ENCODE measurements around the gene CYB5R4.

Gene CYB5R4

DNA sequence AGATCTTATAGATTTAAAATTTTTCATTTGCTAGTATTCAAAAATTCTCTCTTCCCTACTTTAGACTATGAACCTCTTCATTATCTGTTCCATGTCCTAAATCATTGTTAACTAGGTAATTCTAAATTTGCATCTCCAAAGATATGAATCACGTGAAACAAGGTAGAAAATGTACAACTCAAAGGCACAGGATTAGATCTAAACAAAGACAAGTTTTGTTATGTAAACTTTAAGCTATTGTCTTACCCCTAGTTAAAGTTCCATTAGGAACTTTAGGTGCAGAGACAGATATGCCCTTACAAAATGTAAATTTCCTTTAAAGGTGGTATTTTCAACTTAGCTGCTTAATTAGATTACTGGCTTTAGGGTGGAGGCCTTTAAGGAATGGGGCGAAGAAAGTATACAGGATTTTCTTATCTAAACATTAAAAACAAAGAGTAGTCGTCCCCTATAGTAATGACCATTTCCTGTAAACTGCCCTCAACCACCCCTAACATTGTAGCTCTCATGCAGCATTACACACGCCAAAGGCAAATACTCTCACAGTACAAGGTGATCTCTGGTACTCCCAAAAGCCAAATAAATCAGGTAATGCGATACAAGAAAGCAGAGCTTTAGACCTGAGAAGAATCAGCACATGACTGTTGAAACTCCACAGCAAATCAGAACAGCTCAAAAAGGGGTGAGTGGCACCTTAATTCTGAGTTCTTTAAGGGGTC is 116.7 kb downstream of the CYB5R4 start:
- TF ChIP-seq, protein P1, sequence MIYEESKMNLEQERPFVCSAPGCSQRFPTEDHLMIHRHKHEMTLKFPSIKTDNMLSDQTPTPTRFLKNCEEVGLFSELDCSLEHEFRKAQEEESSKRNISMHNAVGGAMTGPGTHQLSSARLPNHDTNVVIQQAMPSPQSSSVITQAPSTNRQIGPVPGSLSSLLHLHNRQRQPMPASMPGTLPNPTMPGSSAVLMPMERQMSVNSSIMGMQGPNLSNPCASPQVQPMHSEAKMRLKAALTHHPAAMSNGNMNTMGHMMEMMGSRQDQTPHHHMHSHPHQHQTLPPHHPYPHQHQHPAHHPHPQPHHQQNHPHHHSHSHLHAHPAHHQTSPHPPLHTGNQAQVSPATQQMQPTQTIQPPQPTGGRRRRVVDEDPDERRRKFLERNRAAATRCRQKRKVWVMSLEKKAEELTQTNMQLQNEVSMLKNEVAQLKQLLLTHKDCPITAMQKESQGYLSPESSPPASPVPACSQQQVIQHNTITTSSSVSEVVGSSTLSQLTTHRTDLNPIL (CRISPR knock-in tag; IDR thresholded peaks at IDR 0.05; ENCODE audit: low read depth) = no peak
- TF ChIP-seq ISL1 (CRISPR knock-in tag; IDR thresholded peaks at IDR 0.05) = no peak
- no peak for TF ChIP-seq TCF4 (CRISPR knock-in tag; IDR thresholded peaks at IDR 0.05; ENCODE audit: borderline replicate concordance)
- TF ChIP-seq, protein P2, sequence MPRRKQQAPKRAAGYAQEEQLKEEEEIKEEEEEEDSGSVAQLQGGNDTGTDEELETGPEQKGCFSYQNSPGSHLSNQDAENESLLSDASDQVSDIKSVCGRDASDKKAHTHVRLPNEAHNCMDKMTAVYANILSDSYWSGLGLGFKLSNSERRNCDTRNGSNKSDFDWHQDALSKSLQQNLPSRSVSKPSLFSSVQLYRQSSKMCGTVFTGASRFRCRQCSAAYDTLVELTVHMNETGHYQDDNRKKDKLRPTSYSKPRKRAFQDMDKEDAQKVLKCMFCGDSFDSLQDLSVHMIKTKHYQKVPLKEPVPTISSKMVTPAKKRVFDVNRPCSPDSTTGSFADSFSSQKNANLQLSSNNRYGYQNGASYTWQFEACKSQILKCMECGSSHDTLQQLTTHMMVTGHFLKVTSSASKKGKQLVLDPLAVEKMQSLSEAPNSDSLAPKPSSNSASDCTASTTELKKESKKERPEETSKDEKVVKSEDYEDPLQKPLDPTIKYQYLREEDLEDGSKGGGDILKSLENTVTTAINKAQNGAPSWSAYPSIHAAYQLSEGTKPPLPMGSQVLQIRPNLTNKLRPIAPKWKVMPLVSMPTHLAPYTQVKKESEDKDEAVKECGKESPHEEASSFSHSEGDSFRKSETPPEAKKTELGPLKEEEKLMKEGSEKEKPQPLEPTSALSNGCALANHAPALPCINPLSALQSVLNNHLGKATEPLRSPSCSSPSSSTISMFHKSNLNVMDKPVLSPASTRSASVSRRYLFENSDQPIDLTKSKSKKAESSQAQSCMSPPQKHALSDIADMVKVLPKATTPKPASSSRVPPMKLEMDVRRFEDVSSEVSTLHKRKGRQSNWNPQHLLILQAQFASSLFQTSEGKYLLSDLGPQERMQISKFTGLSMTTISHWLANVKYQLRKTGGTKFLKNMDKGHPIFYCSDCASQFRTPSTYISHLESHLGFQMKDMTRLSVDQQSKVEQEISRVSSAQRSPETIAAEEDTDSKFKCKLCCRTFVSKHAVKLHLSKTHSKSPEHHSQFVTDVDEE (CRISPR knock-in tag; IDR thresholded peaks at IDR 0.05) = no peak
- no peak for TF ChIP-seq SNAI2 (CRISPR knock-in tag; IDR thresholded peaks at IDR 0.05)
- TF ChIP-seq POU6F1 (CRISPR knock-in tag; IDR thresholded peaks at IDR 0.05; ENCODE audit: borderline replicate concordance, low read depth) = no peak
- TF ChIP-seq GLIS3 (CRISPR knock-in tag; IDR thresholded peaks at IDR 0.05) = no peak
- no peak for TF ChIP-seq RARB (CRISPR knock-in tag; IDR thresholded peaks at IDR 0.05)
- ATAC-seq = no peak

DNA sequence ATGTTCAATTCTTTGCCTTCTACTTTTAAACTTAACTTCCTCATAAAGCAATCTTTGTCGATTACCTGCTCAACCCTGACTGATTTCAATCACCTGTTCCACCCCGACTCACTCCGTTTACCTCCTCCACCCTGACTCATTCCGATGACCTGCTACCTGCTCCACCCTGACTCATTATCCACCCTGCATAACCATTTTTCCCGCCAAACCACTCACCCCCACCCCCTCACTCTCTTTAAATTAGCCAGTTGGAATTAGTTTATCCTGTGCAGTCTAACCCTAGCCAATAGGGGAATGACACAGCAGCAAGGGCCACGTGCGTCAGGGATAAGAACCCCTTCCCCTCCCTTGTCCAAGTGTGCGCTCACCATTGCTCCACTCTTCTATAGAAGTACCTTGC is 117.4 kb downstream of the CYB5R4 start:
- no peak for ATAC-seq
- TF ChIP-seq TCF4 (CRISPR knock-in tag; IDR thresholded peaks at IDR 0.05; ENCODE audit: borderline replicate concordance) (no peak), CSRNP3 (CRISPR knock-in tag; IDR thresholded peaks at IDR 0.05) (no peak), ZNF8 (CRISPR knock-in tag; IDR thresholded peaks at IDR 0.05) (no peak), RARB (CRISPR knock-in tag; IDR thresholded peaks at IDR 0.05) (no peak)

DNA sequence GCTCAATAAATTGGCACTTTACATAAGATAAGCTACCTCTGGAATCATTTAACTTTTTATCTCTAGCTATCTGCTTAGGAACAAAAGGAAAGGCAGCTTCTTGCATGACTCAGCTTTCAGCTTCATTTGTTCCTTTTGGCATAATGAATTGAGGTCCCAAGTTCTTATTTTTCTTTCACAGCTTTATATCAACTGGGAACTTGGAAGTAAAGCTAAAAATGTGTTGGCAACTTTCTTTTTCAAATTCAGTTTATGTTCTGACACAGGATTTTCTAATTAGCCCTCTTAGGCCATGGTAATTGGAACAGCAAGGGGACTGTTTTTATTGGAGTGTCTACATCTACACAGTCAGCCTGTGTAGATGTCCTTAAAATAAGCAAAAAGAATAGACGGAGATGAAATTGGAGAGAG is 118.8 kb downstream of the CYB5R4 start:
- TF ChIP-seq, protein P3, sequence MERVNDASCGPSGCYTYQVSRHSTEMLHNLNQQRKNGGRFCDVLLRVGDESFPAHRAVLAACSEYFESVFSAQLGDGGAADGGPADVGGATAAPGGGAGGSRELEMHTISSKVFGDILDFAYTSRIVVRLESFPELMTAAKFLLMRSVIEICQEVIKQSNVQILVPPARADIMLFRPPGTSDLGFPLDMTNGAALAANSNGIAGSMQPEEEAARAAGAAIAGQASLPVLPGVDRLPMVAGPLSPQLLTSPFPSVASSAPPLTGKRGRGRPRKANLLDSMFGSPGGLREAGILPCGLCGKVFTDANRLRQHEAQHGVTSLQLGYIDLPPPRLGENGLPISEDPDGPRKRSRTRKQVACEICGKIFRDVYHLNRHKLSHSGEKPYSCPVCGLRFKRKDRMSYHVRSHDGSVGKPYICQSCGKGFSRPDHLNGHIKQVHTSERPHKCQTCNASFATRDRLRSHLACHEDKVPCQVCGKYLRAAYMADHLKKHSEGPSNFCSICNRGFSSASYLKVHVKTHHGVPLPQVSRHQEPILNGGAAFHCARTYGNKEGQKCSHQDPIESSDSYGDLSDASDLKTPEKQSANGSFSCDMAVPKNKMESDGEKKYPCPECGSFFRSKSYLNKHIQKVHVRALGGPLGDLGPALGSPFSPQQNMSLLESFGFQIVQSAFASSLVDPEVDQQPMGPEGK (CRISPR knock-in tag; IDR thresholded peaks at IDR 0.05; ENCODE audit: borderline replicate concordance) = no peak
- TF ChIP-seq BACH2 (CRISPR knock-in tag; IDR thresholded peaks at IDR 0.05; ENCODE audit: borderline replicate concordance) (no peak; the same call in 1 of the 2 replicates), ARNTL (CRISPR knock-in tag; IDR thresholded peaks at IDR 0.05; ENCODE audit: borderline replicate concordance, low read depth) (no peak), TOX (CRISPR knock-in tag; IDR thresholded peaks at IDR 0.05; ENCODE audit: borderline replicate concordance) (no peak), ESRRG (CRISPR knock-in tag; IDR thresholded peaks at IDR 0.05) (no peak), CSRNP3 (CRISPR knock-in tag; IDR thresholded peaks at IDR 0.05) (no peak), ZNF8 (CRISPR knock-in tag; IDR thresholded peaks at IDR 0.05) (no peak), OSR1 (CRISPR knock-in tag; IDR thresholded peaks at IDR 0.05) (no peak), ZFP30 (CRISPR knock-in tag; IDR thresholded peaks at IDR 0.05) (no peak), PPARA (CRISPR knock-in tag; IDR thresholded peaks at IDR 0.05; ENCODE audit: borderline replicate concordance) (no peak)
- TF ChIP-seq, protein P2 (CRISPR knock-in tag; IDR thresholded peaks at IDR 0.05) = no peak
- no peak for ATAC-seq
